HG03045 (cell line): ENCODE measurements around the gene F2R.
"Not testable (repeated sequence)": the region's sequence is repeated elsewhere in the genome, so short reads cannot be mapped to it uniquely, and the experiment has no call there.

Experiments used
- ATAC-seq: cut with Tn5 transposase; IDR thresholded peaks from one replicate; pipeline ENCODE4 v1.9.1; 2021; ENCODE audit warnings: mild to moderate bottlenecking, moderate library complexity; ENCODE audit not compliant: unreplicated experiment

Gene F2R

GRCh38 chr5:76717222-76718083, 1.5 kb downstream of the F2R start:
- ATAC-seq, result no peak

GRCh38 chr5:76718381-76718832, 2.5 kb downstream of the F2R start:
- no peak for ATAC-seq

- no peak for ATAC-seq
Observed at GRCh38 chr5:76718880-76719279, 3.0 kb downstream of the F2R start.

GRCh38 chr5:76720988-76721569, 5.2 kb downstream of the F2R start:
- peak; percentile 86 for ATAC-seq

GRCh38 chr5:76723266-76723665, 7.3 kb downstream of the F2R start:
- ATAC-seq, result no peak

- no peak for ATAC-seq
Observed at GRCh38 chr5:76723906-76724305, 8.0 kb downstream of the F2R start.

GRCh38 chr5:76724871-76725270, 8.9 kb downstream of the F2R start:
- ATAC-seq, result no peak

GRCh38 chr5:76728965-76729364, 13.0 kb downstream of the F2R start:
- no peak for ATAC-seq

GRCh38 chr5:76729373-76730290, 13.7 kb downstream of the F2R start:
- ATAC-seq, result no peak

GRCh38 chr5:76732405-76733048, 16.6 kb downstream of the F2R start:
- ATAC-seq, result no peak

- ATAC-seq, result no peak
Observed at GRCh38 chr5:76733049-76733417, 17.1 kb downstream of the F2R start.

- no peak for ATAC-seq
Observed at GRCh38 chr5:76735762-76736545, 20.0 kb downstream of the F2R start.

- no peak for ATAC-seq
Observed at GRCh38 chr5:76736679-76737556, 21.0 kb downstream of the F2R start.

- ATAC-seq, result no peak
Observed at GRCh38 chr5:76737846-76738245, 21.9 kb downstream of the F2R start.

- not testable (repeated sequence) for ATAC-seq
Observed at GRCh38 chr5:76741506-76741905, 25.6 kb downstream of the F2R start.

GRCh38 chr5:76742583-76742982, 26.7 kb downstream of the F2R start:
- no peak for ATAC-seq

GRCh38 chr5:76744632-76745031, 28.7 kb downstream of the F2R start:
- ATAC-seq, result no peak

GRCh38 chr5:76745670-76746069, 29.7 kb downstream of the F2R start:
- no peak for ATAC-seq

GRCh38 chr5:76746677-76747076, 30.8 kb downstream of the F2R start:
- no peak for ATAC-seq
